Measurements from ENCODE around the gene WDR87.

Gene WDR87

GRCh38 chr19:37905946-37906868 lies at the start of gene WDR87:
WDR87 (minus strand) TSS chr19:37906594; CDS start chr19:37898239, 8,355 bp downstream.
- DNase-seq, result no peak

GRCh38 chr19:37955986-37956385 lies 49.6 kb upstream of the WDR87 start:
- DNase-seq, result no peak

GRCh38 chr19:37954421-37954874 lies 48.1 kb upstream of the WDR87 start:
- no peak for DNase-seq

GRCh38 chr19:37953918-37954303 lies 47.5 kb upstream of the WDR87 start:
- DNase-seq, result no peak

- DNase-seq, result no peak
Measured at GRCh38 chr19:37953171-37953917, 47.0 kb upstream of the WDR87 start.

- DNase-seq, result no peak
Measured at GRCh38 chr19:37951816-37952210, 45.4 kb upstream of the WDR87 start.

GRCh38 chr19:37950471-37951175 lies 44.2 kb upstream of the WDR87 start:
- DNase-seq, result no peak

GRCh38 chr19:37948362-37948761 lies 42.0 kb upstream of the WDR87 start:
- no peak for DNase-seq

GRCh38 chr19:37947778-37948177 lies 41.4 kb upstream of the WDR87 start:
- DNase-seq, result no peak

- no peak for DNase-seq
Measured at GRCh38 chr19:37946132-37946531, 39.7 kb upstream of the WDR87 start.

GRCh38 chr19:37943480-37943879 lies 37.1 kb upstream of the WDR87 start:
- DNase-seq, result no peak

GRCh38 chr19:37942516-37942902 lies 36.1 kb upstream of the WDR87 start:
- no peak for DNase-seq

GRCh38 chr19:37941782-37942515 lies 35.6 kb upstream of the WDR87 start:
- DNase-seq, result no peak

- no peak for DNase-seq
Measured at GRCh38 chr19:37938353-37938752, 32.0 kb upstream of the WDR87 start.

GRCh38 chr19:37936886-37937285 lies 30.5 kb upstream of the WDR87 start:
- no peak for DNase-seq

- DNase-seq, result no peak
Measured at GRCh38 chr19:37936166-37936565, 29.8 kb upstream of the WDR87 start.

- no peak for DNase-seq
Measured at GRCh38 chr19:37935341-37935740, 28.9 kb upstream of the WDR87 start.

GRCh38 chr19:37933937-37934358 lies 27.6 kb upstream of the WDR87 start:
- no peak for DNase-seq

- DNase-seq, result peak; percentile 23
Measured at GRCh38 chr19:37932985-37933936, 26.9 kb upstream of the WDR87 start.

GRCh38 chr19:37931881-37932655 lies 25.7 kb upstream of the WDR87 start:
- peak; percentile 45 for DNase-seq
